VCaP (cell line): ENCODE measurements around the gene MAST3.

Source experiments
- H3K27ac ChIP-seq: fragments of 450-650 bp; 2 replicates; pipeline ENCODE4 v1.5.1; 2017
- TF ChIP-seq, protein P1 (sequence below): fragments of 450-650 bp; conservative IDR thresholded peaks from 2 replicates; pipeline ENCODE4 v1.5.1; 2017; ENCODE audit warnings: mild to moderate bottlenecking, moderate library complexity

MAST3 gene

DNA sequence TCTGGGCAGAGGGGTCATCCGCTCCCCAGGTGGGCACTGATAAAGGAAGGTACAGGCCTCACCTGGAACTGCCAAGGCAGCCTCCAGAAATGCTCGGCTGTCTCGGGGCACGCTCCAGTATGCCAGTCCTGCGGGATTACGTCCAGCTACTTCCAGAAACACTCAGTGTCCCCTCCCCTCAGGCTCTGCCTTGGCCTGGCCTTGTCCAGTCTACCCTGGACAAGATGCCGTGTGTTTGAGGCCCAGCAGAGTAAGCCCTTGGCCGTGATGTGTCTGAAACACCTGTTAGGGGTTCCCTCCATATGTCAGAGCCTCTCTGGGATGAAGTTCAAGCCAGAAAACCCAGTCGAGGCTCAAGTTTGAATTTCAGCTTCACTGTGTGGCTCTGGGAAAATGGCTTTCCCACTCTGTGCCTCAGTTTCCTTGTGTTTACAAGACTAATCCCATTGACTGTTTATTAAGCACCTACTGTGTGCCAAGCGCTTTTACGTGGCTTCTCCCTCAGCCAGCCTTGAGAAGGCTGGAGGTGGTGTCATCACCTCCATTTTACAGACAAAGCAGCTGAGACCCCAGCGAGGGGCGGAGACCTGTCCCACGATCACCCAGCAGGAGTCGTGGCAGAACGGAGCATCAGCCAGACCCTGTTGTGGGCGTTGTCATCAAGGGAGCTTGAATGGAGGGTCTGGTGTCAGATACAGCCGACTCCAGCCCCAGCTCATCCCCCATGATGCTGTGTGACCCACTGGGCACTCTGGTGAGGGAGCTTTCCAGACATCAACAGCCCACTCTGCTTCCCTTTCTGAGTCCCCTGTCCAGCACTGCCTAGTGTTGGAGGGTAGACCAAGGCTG is 53.4 kb downstream of the MAST3 start:
- no peak overlapping the region for H3K27ac ChIP-seq
- TF ChIP-seq, protein P1, sequence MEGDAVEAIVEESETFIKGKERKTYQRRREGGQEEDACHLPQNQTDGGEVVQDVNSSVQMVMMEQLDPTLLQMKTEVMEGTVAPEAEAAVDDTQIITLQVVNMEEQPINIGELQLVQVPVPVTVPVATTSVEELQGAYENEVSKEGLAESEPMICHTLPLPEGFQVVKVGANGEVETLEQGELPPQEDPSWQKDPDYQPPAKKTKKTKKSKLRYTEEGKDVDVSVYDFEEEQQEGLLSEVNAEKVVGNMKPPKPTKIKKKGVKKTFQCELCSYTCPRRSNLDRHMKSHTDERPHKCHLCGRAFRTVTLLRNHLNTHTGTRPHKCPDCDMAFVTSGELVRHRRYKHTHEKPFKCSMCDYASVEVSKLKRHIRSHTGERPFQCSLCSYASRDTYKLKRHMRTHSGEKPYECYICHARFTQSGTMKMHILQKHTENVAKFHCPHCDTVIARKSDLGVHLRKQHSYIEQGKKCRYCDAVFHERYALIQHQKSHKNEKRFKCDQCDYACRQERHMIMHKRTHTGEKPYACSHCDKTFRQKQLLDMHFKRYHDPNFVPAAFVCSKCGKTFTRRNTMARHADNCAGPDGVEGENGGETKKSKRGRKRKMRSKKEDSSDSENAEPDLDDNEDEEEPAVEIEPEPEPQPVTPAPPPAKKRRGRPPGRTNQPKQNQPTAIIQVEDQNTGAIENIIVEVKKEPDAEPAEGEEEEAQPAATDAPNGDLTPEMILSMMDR, result no peak

DNA sequence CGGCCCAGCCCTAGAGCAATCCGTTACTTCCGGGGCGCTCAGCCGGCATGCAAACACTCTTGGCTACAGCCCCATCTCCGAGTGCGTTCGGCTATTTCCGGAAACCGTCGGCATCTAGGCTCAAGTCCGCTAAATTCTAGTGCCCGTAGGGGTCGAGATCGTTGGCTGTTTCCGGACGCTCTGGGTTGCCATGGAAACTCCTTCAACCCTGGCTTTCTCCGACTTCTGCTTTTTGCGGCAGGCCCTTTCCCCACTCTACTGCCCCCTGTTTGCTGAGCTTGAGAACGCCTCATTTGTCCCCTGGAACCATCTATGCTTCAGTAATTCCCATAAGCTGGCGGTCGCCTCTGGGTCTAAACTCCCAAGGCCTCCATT is 54.9 kb downstream of the MAST3 start:
- peak overlapping the region; percentile 95 for H3K27ac ChIP-seq
- TF ChIP-seq, protein P1, result peak; percentile 69

DNA sequence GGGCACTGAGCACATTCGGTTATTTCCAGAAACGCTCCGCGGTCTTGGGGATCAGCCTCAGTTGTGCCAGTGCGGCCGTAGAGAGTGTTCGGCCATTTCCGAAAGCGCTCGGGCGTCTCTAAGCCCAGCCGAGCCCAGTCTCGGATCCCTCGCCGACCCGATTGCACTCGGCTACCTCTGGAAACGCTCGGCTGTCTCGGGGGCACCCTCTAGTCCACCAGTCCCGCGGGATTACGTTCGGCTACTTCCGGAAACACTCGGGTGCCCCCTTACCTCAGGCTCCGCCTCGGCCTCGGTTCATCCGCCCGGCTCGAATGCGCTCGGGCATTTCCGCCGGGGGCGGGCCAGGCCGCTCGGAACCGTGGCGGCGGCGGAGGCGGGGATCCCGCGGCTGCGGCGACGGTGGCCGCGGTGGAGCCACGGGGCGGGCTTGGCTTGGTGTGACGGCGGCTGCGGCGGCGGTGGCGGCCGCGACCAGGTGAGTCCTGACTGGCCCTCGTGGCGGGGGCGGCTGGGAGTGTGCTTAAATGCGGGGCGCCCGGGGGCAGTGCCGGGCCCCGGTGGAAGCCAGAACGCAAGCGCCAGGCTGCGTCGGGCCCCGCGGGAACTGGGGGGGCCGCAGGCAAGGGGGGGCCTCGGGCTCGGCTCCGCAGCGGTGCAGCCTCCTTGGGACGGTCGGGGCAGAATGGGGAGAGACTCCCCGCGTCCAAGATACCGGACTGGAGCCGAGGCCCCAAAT is 55.4 kb downstream of the MAST3 start, which contains the start of gene PIK3R2:
TSS of gene PIK3R2 (plus strand) at position 347 of the 739 bp plus-strand sequence. CDS start 2,717 bp downstream, outside the sequence.
- peak within 1 kb of the TSS; percentile 95 for H3K27ac ChIP-seq
- TF ChIP-seq, protein P1, result peak; percentile 28; the same call in 1 of the 2 replicates

DNA sequence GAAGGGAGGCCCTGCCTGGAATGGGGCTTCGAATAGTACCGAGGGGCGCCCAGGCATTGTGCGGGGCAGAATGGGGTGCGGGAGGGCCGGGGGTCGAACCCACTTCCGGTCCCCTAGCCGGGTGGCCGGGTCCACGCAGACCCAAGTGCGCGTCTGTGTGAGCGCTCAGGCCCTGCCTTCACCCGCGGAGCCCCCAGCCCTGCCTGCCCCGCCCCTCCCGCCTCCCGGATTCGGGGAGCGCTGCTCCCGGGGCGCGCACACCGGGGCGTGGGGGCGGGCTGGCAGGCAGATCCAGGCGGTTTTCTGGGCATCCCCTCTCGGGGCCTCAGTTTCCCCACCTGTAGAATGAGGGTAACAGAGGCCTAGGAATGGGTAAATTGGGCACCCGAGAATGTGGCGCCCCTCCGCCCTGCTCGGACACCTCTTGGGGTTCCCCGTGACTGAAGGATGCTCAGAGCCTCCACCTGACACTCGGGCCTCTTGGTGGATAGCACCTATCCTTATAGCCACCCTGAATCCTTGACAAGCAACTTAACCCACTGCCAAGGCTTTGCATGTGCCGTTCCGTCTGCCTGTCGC is 56.1 kb downstream of the MAST3 start:
- TF ChIP-seq, protein P1, result no peak
- peak overlapping the region; percentile 95 for H3K27ac ChIP-seq

DNA sequence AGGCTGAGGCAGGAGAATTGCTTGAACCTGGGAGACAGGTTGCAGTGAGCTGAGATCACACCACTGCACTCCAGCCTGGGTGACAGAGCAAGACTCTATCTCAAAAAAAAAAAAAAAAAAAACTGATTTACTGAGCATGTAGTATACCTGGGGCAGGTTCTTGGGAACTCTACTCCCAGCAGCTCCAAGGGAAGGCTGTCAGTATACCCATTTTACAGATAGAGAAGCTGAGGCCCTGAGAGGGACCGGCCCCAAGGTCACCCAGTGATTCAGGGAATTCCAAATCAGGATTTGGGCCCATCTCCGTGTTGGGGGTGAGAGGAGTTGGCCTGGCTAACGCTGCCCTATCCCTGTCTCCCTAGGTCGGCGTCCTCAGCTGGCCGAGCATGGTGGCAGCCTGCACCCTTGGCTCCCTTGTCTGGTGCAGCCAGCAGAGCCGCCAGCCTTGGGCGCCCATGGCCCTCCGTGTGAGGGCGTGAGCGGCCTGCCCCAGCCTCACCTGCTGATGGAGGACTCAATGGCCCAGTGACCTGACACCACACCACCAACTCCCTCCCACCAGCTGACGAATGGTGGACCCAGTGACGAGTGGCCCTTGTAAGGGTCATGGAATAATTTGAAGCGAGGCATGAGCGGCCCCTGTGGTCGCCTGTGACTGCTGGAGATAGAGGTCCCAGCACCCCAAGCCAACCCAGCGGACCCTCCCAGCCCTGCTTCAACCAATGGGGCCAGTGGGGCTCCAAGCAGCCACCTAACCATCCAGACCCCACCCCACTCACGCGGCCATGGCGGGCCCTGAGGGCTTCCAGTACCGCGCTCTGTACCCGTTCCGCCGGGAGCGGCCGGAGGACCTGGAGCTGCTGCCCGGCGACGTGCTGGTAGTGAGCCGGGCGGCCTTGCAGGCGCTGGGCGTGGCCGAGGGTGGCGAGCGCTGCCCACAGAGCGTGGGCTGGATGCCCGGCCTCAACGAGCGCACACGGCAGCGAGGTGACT is 57.8 kb downstream of the MAST3 start:
- TF ChIP-seq, protein P1, result no peak
- peak overlapping the region; percentile 79 for H3K27ac ChIP-seq

DNA sequence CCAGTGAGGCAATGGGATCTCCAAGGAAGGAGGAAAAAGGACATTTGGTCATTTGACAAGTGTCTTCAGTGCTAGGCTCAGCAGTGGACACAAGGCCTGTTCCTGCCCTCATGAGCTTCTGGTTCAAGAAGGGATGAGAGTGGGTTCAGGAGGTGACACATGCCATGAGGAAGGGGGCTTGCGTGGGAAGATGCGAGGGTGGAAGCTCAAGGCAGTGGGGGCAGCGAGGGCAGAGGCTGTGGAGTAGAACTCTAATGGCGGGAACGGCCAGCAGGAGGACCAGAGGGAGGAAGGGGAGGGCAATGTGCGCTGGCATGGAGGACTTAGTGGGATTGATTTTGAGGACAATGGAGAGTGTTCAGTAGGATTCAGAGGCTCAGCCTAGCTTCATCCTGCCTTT is 58.7 kb downstream of the MAST3 start:
- peak overlapping the region; percentile 79 for H3K27ac ChIP-seq
- TF ChIP-seq, protein P1, result no peak
